Natural killer cell (primary cell): Measurements from ENCODE around the gene URGCP. TPM values are rescaled to one million over a fixed set of nuclear protein-coding genes. Genes with fewer than 3 reads are reported as not detected.

ENCODE experiments used
- ATAC-seq, 3 donors: fragments of 150-1000 bp in 2 of 3; fragments of 200-7000 bp in 1 of 3; cut with Tn5 transposase; 1 replicate in 1 of 3; 2 replicates in 2 of 3; pipeline ENCODE4 v1.10.0; 2021; ENCODE audit warnings: mild to moderate bottlenecking in 2 of 3, moderate library complexity in 2 of 3
- DNase-seq, 2 donors: peaks; one replicate each; pipeline versions ENCODE4 v3.0.0 to v3.0.0-alpha.2; 2013 to 2021; ENCODE audit warnings: mixed read lengths in 1 of 2
- H3K27ac ChIP-seq: one replicate; pipeline ENCODE4 v1.5.1; 2013; ENCODE audit warnings: mild to moderate bottlenecking, low read length
- H3K27me3 ChIP-seq: one replicate; pipeline ENCODE4 v1.6.1; 2013; ENCODE audit warnings: low read length; ENCODE audit not compliant: control insufficient read depth, insufficient read depth
- H3K36me3 ChIP-seq: one replicate; pipeline ENCODE4 v1.6.1; 2013; ENCODE audit warnings: low read length; ENCODE audit not compliant: control insufficient read depth, insufficient read depth
- H3K4me1 ChIP-seq: one replicate; pipeline ENCODE4 v1.6.1; 2013; ENCODE audit warnings: low read length; ENCODE audit not compliant: control insufficient read depth, insufficient read depth
- H3K4me3 ChIP-seq: one replicate; pipeline ENCODE4 v1.5.1; 2013; ENCODE audit warnings: low read length
- H3K9me3 ChIP-seq: one replicate; pipeline ENCODE4 v1.6.1; 2013; ENCODE audit warnings: low read length; ENCODE audit not compliant: control insufficient read depth, insufficient read depth
- H3K27ac Mint-ChIP-seq, 2 donors: one replicate each; pipeline ENCODE4 v1.8.0; 2022; ENCODE audit warnings: mild to moderate bottlenecking in 2 of 2, mixed read lengths in 2 of 2, moderate library complexity in 1 of 2
- H3K27me3 Mint-ChIP-seq, 2 donors: one replicate each; pipeline ENCODE4 v1.8.0; 2022; ENCODE audit warnings: low read depth in 2 of 2, mixed read lengths in 2 of 2
- H3K36me3 Mint-ChIP-seq: one replicate; pipeline ENCODE4 v1.8.0; 2022; ENCODE audit warnings: mixed read lengths
- H3K4me1 Mint-ChIP-seq, 2 donors: one replicate each; pipeline ENCODE4 v1.8.0; 2022; ENCODE audit warnings: mixed read lengths in 2 of 2
- H3K4me3 Mint-ChIP-seq: one replicate; pipeline ENCODE4 v1.8.0; 2022; ENCODE audit warnings: mild to moderate bottlenecking, moderate library complexity, mixed read lengths
- H3K9me3 Mint-ChIP-seq, 2 donors: one replicate each; pipeline ENCODE4 v1.8.0; 2022; ENCODE audit warnings: mixed read lengths in 2 of 2
- CTCF ChIP-seq: fragments of 200-600 bp; IDR thresholded peaks from one replicate; pipeline ENCODE4 v1.8.0; 2022; ENCODE audit warnings: antibody characterized with exemption
- WGBS: methylation state at CpG from one replicate; pipeline ENCODE4 v1.1.7; 2013; ENCODE audit warnings: missing lambda C conversion rate; ENCODE audit not compliant: insufficient coverage; 5-methylcytosine and 5-hydroxymethylcytosine counted together
- intact Hi-C: fragments of 100-400 bp; cut with micrococcal nuclease; formaldehyde crosslinking; loops from one replicate; pipeline ENCODE4 v1.14.2; 2022
- total RNA-seq, 4 donors: library from RNA; stranded (reverse); fragments of 120-200 nt in 1 of 4; gene quantifications; one replicate each; pipeline versions ENCODE4 v1.2.3 to v1.2.4, GENCODE V29; 2013 to 2022

Gene URGCP
- total RNA-seq, 3 donors from 2014 or later (not counting 1 experiment from before 2014, with no cell fraction given): 11.5 to 24.4 (median 21.5) TPM

GRCh38 chr7:43876241-43876640 lies 30.2 kb downstream of the URGCP start:
- no peaks in the 10 kb centered on the region for H3K27me3 Mint-ChIP-seq
- Histone ChIP-seq H3K9me3 (no peaks in the 10 kb centered on the region), H3K36me3 (peaks cover 34% of the 10 kb centered on the region), H3K27me3 (no peaks in the 10 kb centered on the region), H3K27ac (no peak overlapping the region), H3K4me3 (no peak overlapping the region), H3K4me1 (peaks cover 13% of the 10 kb centered on the region)
- TF ChIP-seq CTCF: no peak
- peaks cover 2% of the 10 kb centered on the region for H3K36me3 Mint-ChIP-seq
- WGBS: 79% methylated on average over 7 of the region's 7 CpGs
- peak overlapping the region in 1 of 2 donors; percentile 22 for H3K27ac Mint-ChIP-seq
- DNase-seq (no peak), ATAC-seq (peak in 1 of 3 donors; percentile 38)
- no peak overlapping the region for H3K4me3 Mint-ChIP-seq
- peaks cover 6 to 17% of the 10 kb centered on the region in 2 donors for H3K4me1 Mint-ChIP-seq
- intact Hi-C loops: no loop called here
- H3K9me3 Mint-ChIP-seq: no peaks in the 10 kb centered on the region

- Mint-ChIP-seq H3K9me3 (no peaks in the 10 kb centered on the region), H3K4me1 (peaks cover 21 to 34% of the 10 kb centered on the region in 2 donors), H3K4me3 (no peak overlapping the region), H3K27ac (peak overlapping the region in 1 of 2 donors; percentile 47), H3K27me3 (no peaks in the 10 kb centered on the region), H3K36me3 (no peaks in the 10 kb centered on the region)
- 97% methylated on average over 5 of the region's 5 CpGs for WGBS
- Histone ChIP-seq H3K4me1 (peaks cover 27% of the 10 kb centered on the region), H3K4me3 (no peak overlapping the region), H3K36me3 (peaks cover 17% of the 10 kb centered on the region), H3K27me3 (no peaks in the 10 kb centered on the region), H3K27ac (no peak overlapping the region), H3K9me3 (no peaks in the 10 kb centered on the region)
- intact Hi-C loops: no loop called here
- ATAC-seq: no peak
- no peak for DNase-seq
- TF ChIP-seq CTCF: no peak
Observed at GRCh38 chr7:43873300-43873699, 33.1 kb downstream of the URGCP start.

GRCh38 chr7:43872406-43873110 lies 33.8 kb downstream of the URGCP start:
- peak overlapping the region in 1 of 2 donors; percentile 47 for H3K27ac Mint-ChIP-seq
- ATAC-seq (no peak), DNase-seq (no peak)
- H3K27me3 Mint-ChIP-seq: no peaks in the 10 kb centered on the region
- Histone ChIP-seq H3K4me3 (no peak overlapping the region), H3K9me3 (no peaks in the 10 kb centered on the region), H3K4me1 (peaks cover 30% of the 10 kb centered on the region), H3K27me3 (no peaks in the 10 kb centered on the region), H3K27ac (no peak overlapping the region), H3K36me3 (peaks cover 10% of the 10 kb centered on the region)
- no peaks in the 10 kb centered on the region for H3K36me3 Mint-ChIP-seq
- intact Hi-C loops: no loop called here
- no peak overlapping the region for H3K4me3 Mint-ChIP-seq
- no peak for TF ChIP-seq CTCF
- peaks cover 22 to 32% of the 10 kb centered on the region in 2 donors for H3K4me1 Mint-ChIP-seq
- H3K9me3 Mint-ChIP-seq: no peaks in the 10 kb centered on the region
- 76% methylated on average over 7 of the region's 7 CpGs for WGBS

- H3K4me3 Mint-ChIP-seq: peak overlapping the region; percentile 5
- H3K36me3 Mint-ChIP-seq: no peaks in the 10 kb centered on the region
- DNase-seq (no peak), ATAC-seq (no peak)
- intact Hi-C loops: no loop called here
- H3K27me3 ChIP-seq: no peaks in the 10 kb centered on the region
- H3K4me1 Mint-ChIP-seq: peaks cover 16 to 25% of the 10 kb centered on the region in 2 donors
- TF ChIP-seq CTCF: no peak
- no peak overlapping the region for H3K27ac ChIP-seq
- H3K36me3 ChIP-seq: peaks cover 10% of the 10 kb centered on the region
- WGBS: 78% methylated on average over 3 of the region's 3 CpGs
- no peaks in the 10 kb centered on the region for H3K9me3 Mint-ChIP-seq
- H3K27ac Mint-ChIP-seq: no peak overlapping the region
- no peaks in the 10 kb centered on the region for H3K9me3 ChIP-seq
- peaks cover 19% of the 10 kb centered on the region for H3K4me1 ChIP-seq
- H3K4me3 ChIP-seq: no peak overlapping the region
- H3K27me3 Mint-ChIP-seq: no peaks in the 10 kb centered on the region
Observed at GRCh38 chr7:43871064-43871463, 35.3 kb downstream of the URGCP start.
